ENCODE data around the gene RPL11. TPM values are rescaled to one million over a fixed set of nuclear protein-coding genes. Genes with fewer than 3 reads are reported as not detected.

RPL11 gene
- total RNA-seq, 4 donors from 2014 or later, result 1,098 to 1,455 (median 1,213) TPM

DNA sequence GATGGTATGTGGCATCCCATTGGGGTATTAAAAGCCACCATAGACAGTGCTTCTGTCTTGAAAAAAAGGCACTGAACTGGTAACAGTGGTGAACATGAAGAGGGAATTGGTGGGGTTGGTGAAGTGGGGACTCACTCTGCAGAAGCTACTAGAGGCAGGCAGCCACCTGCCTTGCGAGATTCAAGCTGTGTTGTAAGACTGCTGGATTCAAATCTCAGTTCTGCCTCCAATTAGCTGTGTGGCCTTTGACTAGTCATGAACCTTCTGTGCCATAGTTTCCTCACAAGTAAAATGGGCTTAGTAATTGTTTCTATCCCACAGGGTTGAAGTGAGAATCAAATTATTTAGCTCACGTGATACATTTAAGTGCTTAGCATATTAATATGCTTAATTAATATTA, 35.1 kb downstream of the RPL11 start:
- TF ChIP-seq, protein P1, sequence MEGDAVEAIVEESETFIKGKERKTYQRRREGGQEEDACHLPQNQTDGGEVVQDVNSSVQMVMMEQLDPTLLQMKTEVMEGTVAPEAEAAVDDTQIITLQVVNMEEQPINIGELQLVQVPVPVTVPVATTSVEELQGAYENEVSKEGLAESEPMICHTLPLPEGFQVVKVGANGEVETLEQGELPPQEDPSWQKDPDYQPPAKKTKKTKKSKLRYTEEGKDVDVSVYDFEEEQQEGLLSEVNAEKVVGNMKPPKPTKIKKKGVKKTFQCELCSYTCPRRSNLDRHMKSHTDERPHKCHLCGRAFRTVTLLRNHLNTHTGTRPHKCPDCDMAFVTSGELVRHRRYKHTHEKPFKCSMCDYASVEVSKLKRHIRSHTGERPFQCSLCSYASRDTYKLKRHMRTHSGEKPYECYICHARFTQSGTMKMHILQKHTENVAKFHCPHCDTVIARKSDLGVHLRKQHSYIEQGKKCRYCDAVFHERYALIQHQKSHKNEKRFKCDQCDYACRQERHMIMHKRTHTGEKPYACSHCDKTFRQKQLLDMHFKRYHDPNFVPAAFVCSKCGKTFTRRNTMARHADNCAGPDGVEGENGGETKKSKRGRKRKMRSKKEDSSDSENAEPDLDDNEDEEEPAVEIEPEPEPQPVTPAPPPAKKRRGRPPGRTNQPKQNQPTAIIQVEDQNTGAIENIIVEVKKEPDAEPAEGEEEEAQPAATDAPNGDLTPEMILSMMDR (IDR thresholded peaks at IDR 0.05; ENCODE audit: low read depth), result no peak

DNA sequence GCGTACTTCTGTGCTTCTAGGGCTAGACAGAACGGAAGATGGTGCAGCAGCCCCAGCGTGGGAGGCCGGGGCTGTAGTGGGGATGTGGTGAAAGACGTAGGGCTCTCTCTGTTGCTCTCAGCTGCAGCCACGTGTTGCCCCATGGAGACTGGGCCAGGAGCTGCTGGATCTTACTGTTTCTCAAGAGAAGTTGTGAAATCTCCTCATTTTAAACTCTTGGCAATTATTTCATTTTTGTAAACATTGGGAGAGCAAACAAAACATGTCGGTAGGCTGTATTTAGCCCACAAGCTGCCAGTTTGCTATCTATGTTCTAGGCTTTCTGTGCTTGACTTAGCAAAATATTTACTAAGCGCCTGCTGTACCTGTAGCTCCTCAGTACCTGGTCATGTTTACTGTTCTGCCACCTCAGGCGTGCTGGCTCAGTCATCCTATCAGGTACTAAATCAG, 35.8 kb downstream of the RPL11 start:
- TF ChIP-seq, protein P1 (IDR thresholded peaks at IDR 0.05; ENCODE audit: low read depth), result no peak

GRCh38 chr1:23732363-23733224, 41.0 kb downstream of the RPL11 start:
- TF ChIP-seq, protein P1 (IDR thresholded peaks at IDR 0.05; ENCODE audit: low read depth), result no peak

- TF ChIP-seq, protein P1 (IDR thresholded peaks at IDR 0.05; ENCODE audit: low read depth), result no peak
Observed at GRCh38 chr1:23736437-23737134, 45.0 kb downstream of the RPL11 start.

DNA sequence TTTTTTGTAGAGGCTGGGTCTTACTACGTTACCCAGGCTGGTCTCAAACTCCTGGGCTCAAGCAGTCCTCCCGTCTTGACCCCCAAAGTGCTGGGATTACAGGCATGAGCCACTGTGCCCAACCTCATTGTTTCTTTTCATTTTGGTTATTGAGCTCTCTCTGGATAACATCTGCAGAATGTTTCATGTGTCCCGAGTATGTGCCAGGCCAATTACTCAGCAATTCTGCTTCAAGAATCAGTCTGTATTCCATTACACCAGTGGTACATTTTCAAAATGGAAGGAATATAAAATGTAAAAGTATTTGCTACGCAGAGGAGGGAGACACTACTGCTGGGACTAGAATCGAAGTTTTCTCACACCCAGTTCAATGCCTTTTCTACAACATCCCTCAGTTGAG, 50.0 kb downstream of the RPL11 start:
- TF ChIP-seq, protein P1 (IDR thresholded peaks at IDR 0.05; ENCODE audit: low read depth), result no peak

DNA sequence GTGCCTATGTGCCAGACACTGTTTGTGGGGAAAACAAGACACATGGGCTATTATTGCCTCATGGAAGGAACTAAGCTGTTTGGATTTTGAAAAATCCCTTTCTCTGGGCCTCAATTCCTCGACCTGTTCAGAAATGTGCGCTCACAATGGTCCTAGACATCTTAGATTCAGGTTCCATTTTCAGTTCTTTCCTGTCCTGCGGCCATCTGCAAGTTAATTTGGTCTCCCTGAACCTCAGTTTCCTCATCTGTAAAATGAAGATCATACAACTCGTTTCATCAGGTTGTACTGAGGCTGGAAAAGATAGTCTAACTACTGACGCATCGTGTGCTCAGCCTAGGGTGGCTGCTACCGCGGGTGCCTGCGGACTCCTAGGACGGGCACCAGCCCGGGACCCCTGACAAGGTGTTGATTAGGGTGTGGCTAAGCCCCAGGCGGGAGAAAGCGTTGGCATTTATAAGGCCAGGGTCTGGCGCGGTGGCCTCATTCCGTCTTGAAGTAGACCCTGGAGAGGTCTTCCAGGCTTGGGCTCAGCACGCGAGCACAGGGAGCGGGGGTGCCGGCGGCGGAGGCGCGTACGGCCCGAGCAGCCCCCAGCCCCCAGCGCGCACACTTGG, 51.2 kb downstream of the RPL11 start:
- TF ChIP-seq, protein P1 (IDR thresholded peaks at IDR 0.05; ENCODE audit: low read depth), result no peak

All from subcutaneous adipose tissue (tissue), 4 donors.